Measurements from ENCODE around the gene COL1A1.

COL1A1 gene

DNA sequence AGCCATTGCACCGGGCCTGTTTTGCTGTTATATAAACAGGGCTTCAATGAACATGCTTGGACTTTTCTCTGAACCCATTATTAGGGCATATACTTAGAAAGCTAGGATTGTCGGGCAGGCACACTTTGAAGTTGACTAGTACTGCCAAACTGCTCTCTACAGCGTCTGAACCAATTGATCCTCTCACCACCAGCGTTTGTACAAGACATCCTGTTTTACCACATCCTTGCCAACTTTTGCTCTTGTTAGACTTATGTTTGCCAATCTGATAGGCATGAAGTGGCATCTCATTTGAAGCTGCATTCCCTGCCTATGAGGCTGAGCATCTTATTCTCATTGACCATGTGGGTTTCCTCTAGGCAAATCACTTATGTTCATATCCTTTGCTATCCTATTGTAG is 43.5 kb downstream of the COL1A1 start:
- TF ChIP-seq, protein P1, sequence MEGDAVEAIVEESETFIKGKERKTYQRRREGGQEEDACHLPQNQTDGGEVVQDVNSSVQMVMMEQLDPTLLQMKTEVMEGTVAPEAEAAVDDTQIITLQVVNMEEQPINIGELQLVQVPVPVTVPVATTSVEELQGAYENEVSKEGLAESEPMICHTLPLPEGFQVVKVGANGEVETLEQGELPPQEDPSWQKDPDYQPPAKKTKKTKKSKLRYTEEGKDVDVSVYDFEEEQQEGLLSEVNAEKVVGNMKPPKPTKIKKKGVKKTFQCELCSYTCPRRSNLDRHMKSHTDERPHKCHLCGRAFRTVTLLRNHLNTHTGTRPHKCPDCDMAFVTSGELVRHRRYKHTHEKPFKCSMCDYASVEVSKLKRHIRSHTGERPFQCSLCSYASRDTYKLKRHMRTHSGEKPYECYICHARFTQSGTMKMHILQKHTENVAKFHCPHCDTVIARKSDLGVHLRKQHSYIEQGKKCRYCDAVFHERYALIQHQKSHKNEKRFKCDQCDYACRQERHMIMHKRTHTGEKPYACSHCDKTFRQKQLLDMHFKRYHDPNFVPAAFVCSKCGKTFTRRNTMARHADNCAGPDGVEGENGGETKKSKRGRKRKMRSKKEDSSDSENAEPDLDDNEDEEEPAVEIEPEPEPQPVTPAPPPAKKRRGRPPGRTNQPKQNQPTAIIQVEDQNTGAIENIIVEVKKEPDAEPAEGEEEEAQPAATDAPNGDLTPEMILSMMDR (IDR thresholded peaks at IDR 0.05; ENCODE audit: insufficient read depth, low read length, poor library complexity, severe bottlenecking), result no peak

DNA sequence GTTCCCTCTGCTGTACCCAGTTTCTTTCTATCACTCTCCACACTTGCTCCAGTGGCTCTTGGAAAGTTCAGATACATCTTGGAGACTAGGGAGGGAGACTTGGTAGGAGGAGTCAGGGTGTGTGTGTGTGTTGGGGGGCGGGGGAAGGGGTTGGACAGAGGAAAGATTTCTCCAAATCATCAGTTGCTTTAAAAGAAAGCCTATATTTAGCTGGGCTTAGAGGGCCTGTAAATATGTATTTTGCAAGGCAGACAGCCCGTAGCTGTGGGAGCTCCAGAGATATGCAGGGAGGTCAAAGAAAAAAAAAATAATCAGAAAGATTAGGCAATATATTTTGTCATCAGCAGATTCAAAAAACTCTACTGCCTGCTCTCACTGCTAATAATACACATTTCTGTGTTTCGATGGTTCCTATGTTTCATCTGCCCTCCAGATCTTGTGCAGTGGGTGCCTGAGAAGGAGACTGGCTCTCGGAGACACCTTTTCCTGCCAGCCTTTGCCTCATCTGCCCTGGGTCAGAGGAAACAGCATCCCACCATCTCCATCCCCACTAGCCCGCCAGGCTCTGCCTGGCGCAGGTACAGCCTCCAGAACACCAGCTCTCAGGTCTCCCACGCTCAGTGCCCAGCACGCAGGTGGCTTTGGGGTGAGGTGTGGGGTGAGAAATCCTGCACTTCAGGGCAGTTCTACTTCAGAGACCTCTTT is 46.2 kb downstream of the COL1A1 start:
- no peak for DNase-seq (ENCODE audit: extremely low read depth, insufficient read length)

More for the DNA sequence above, 43.5 kb downstream of the COL1A1 start:
- Histone ChIP-seq H3K4me3 (replicated peaks; ENCODE audit: low read depth, low read length) (no peak overlapping the region), H3K27me3 (replicated peaks; ENCODE audit: control insufficient read depth, insufficient read depth, low read length) (no peaks in the 10 kb centered on the region), H3K36me3 (ENCODE audit: control insufficient read depth, insufficient read depth, low read length) (no peaks in the 10 kb centered on the region)
- no peak for DNase-seq (ENCODE audit: extremely low read depth, insufficient read length)

DNA sequence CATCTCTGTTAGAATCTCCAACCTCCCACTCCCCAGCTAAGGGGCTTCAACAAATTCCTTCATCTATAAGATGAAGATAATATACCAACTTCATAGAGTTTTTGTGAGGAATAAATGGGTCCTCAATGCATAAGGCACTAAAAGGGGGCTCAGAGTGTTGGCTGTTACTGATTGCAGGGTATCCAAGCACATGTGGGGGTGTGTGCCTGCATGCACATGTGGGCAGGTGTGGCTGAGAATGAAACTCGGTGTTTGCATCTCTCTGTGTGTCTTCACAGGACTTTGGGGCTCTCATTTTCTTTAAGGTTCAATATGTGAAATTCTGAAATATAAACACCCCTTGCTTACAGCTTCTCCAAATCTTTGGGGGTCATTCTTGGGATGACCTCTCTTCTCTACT is 46.8 kb downstream of the COL1A1 start:
- DNase-seq (ENCODE audit: extremely low read depth, insufficient read length), result no peak
- H3K4me3 ChIP-seq (replicated peaks; ENCODE audit: low read depth, low read length), result no peak overlapping the region
- TF ChIP-seq, protein P1 (IDR thresholded peaks at IDR 0.05; ENCODE audit: insufficient read depth, low read length, poor library complexity, severe bottlenecking), result no peak
- H3K27me3 ChIP-seq (replicated peaks; ENCODE audit: control insufficient read depth, insufficient read depth, low read length), result no peaks in the 10 kb centered on the region
- H3K36me3 ChIP-seq (ENCODE audit: control insufficient read depth, insufficient read depth, low read length), result no peaks in the 10 kb centered on the region

More for the DNA sequence above, 46.2 kb downstream of the COL1A1 start:
- Histone ChIP-seq H3K27me3 (replicated peaks; ENCODE audit: control insufficient read depth, insufficient read depth, low read length) (no peaks in the 10 kb centered on the region), H3K4me3 (replicated peaks; ENCODE audit: low read depth, low read length) (no peak overlapping the region), H3K36me3 (ENCODE audit: control insufficient read depth, insufficient read depth, low read length) (no peaks in the 10 kb centered on the region)
- TF ChIP-seq, protein P1 (IDR thresholded peaks at IDR 0.05; ENCODE audit: insufficient read depth, low read length, poor library complexity, severe bottlenecking), result no peak

DNA sequence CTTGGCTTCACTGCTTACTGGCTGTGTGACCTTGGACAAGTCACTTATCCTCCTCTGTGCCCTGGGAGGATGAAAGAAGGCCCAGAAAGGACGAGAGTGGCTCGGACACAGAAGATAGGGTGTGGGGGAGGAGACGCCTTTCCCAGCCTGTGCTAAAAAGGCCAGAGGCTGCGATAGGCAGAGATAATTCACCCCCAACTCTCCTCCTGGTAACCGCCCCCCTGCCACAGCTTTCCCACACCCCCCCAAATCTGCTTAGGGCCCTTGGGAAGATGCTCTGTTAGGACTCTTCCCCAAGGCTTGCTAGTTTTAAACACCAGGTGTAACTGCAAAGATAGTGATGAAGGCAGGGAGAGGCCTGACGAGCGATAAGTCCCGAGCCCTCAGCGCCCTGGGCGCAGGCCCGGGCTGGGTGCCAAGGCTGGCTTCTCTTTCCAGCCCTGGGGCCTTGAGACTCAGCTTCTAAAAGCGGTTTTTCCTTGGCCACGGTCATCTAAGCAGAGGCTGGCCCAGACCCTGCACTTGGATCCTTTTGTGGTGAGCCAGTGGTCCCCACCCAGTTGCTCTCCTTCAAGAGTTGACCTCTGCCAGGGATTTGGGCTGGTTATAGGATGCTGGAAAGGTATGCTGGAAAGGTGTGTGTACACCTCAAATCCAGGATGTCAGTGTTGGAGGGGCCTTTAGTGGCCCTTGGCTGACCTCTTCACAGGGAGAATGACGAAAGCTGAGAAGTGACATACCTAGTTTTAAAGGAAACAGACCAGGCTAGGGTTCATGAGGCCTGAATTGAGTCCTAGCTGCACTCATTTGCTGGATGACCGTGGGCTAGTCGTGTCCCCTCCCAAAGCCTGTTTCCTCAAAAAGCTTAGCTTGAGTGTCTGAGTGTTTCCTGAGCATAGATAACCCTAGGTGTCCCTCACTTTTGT is 47.5 kb downstream of the COL1A1 start:
- H3K4me3 ChIP-seq (replicated peaks; ENCODE audit: low read depth, low read length), result no peak overlapping the region
- no peak for DNase-seq (ENCODE audit: extremely low read depth, insufficient read length)
- no peaks in the 10 kb centered on the region for H3K36me3 ChIP-seq (ENCODE audit: control insufficient read depth, insufficient read depth, low read length)
- TF ChIP-seq, protein P1 (IDR thresholded peaks at IDR 0.05; ENCODE audit: insufficient read depth, low read length, poor library complexity, severe bottlenecking), result no peak
- no peaks in the 10 kb centered on the region for H3K27me3 ChIP-seq (replicated peaks; ENCODE audit: control insufficient read depth, insufficient read depth, low read length)

DNA sequence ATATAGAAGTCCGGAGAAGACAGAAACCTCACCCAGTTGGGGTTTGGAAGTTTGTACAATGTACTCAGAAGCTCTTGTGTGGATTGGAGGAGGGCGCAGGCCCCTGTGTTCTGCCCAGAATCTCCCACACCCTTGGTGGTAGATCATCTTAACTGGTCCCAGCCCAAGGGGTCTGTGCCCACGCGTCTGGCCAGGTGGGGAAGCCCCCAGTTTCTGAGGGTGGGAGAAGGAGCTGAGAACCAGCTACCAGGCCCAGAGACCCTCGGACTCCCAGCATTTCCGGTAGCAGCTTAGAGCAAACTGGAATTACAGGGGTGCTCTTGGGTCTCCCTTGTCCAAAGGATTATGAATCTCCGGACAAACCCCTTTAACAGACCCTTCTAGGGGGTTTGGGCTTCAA is 48.7 kb downstream of the COL1A1 start:
- Histone ChIP-seq H3K4me3 (replicated peaks; ENCODE audit: low read depth, low read length) (no peak overlapping the region), H3K27me3 (replicated peaks; ENCODE audit: control insufficient read depth, insufficient read depth, low read length) (no peaks in the 10 kb centered on the region), H3K36me3 (ENCODE audit: control insufficient read depth, insufficient read depth, low read length) (peaks cover 1% of the 10 kb centered on the region; the same call in 1 of the 2 replicates)
- no peak for DNase-seq (ENCODE audit: extremely low read depth, insufficient read length)
- TF ChIP-seq, protein P1 (IDR thresholded peaks at IDR 0.05; ENCODE audit: insufficient read depth, low read length, poor library complexity, severe bottlenecking), result no peak

Data from GM06990 (cell line).